HG03442 (cell line): Measurements from ENCODE around the gene TXK.
A peak's percentile ranks its signal among the peaks of the same experiment; 100 is the strongest.

Source experiments
- ATAC-seq: cut with Tn5 transposase; IDR thresholded peaks from one replicate; pipeline ENCODE4 v1.9.1; 2021; ENCODE audit warnings: mild to moderate bottlenecking, moderate library complexity; ENCODE audit not compliant: unreplicated experiment

The TXK gene

GRCh38 chr4:48108309-48109073, 25.6 kb downstream of the TXK start:
- no peak for ATAC-seq

GRCh38 chr4:48105230-48105629, 28.8 kb downstream of the TXK start:
- ATAC-seq: no peak

- peak; percentile 74 for ATAC-seq
Measured at GRCh38 chr4:48103483-48104139, 30.4 kb downstream of the TXK start.

- ATAC-seq: no peak
Measured at GRCh38 chr4:48102303-48102702, 31.7 kb downstream of the TXK start.

- no peak for ATAC-seq
Measured at GRCh38 chr4:48100256-48100655, 33.8 kb downstream of the TXK start.

- ATAC-seq: no peak
Measured at GRCh38 chr4:48095441-48095840, 38.6 kb downstream of the TXK start.

- ATAC-seq: no peak
Measured at GRCh38 chr4:48093991-48094416, 40.0 kb downstream of the TXK start.

GRCh38 chr4:48090621-48091020, 43.4 kb downstream of the TXK start:
- ATAC-seq: no peak

GRCh38 chr4:48085821-48086589, 48.0 kb downstream of the TXK start:
- ATAC-seq: no peak

- no peak for ATAC-seq
Measured at GRCh38 chr4:48082956-48083355, 51.1 kb downstream of the TXK start.

GRCh38 chr4:48081196-48081595, 52.9 kb downstream of the TXK start:
- ATAC-seq: no peak

GRCh38 chr4:48079972-48080391, 54.1 kb downstream of the TXK start:
- no peak for ATAC-seq

GRCh38 chr4:48078862-48079655, 55.0 kb downstream of the TXK start:
- no peak for ATAC-seq

- no peak for ATAC-seq
Measured at GRCh38 chr4:48078425-48078824, 55.6 kb downstream of the TXK start.

GRCh38 chr4:48074657-48075056, 59.4 kb downstream of the TXK start:
- no peak for ATAC-seq

- no peak for ATAC-seq
Measured at GRCh38 chr4:48073567-48074103, 60.4 kb downstream of the TXK start.

GRCh38 chr4:48071191-48071590, 62.9 kb downstream of the TXK start:
- ATAC-seq: no peak

GRCh38 chr4:48069026-48069425, 65.0 kb downstream of the TXK start:
- ATAC-seq: no peak

GRCh38 chr4:48068182-48068581, 65.9 kb downstream of the TXK start:
- no peak for ATAC-seq

- ATAC-seq: no peak
Measured at GRCh38 chr4:48067536-48067935, 66.5 kb downstream of the TXK start.
